GM12865 (cell line): ENCODE results near the gene COL23A1.

Experiments used
- DNase-seq: peaks from one replicate; pipeline ENCODE4 v3.0.0; 2010; ENCODE audit warnings: low read depth
- H3K4me3 ChIP-seq: 2 replicates; pipeline ENCODE4 v1.5.1; 2011; ENCODE audit warnings: mild to moderate bottlenecking, low read depth, low read length, control low read depth
- CTCF ChIP-seq: IDR thresholded peaks from 2 replicates; pipeline ENCODE4 v1.5.1; 2011; ENCODE audit warnings: low read length, control low read depth, low read depth, inconsistent platforms; ENCODE audit not compliant: insufficient read depth; ENCODE audit errors: missing control alignments

The COL23A1 gene

GRCh38 chr5:178386336-178386931 is 203.8 kb downstream of the COL23A1 start:
- H3K4me3 ChIP-seq, result no peak overlapping the region
- DNase-seq, result no peak
- no peak for TF ChIP-seq CTCF

GRCh38 chr5:178385496-178385890 is 204.7 kb downstream of the COL23A1 start:
- no peak for TF ChIP-seq CTCF
- no peak for DNase-seq
- no peak overlapping the region for H3K4me3 ChIP-seq

- TF ChIP-seq CTCF, result no peak
- DNase-seq, result no peak
- H3K4me3 ChIP-seq, result no peak overlapping the region
Measured at GRCh38 chr5:178384816-178385495, 205.2 kb downstream of the COL23A1 start.

GRCh38 chr5:178383919-178384815 is 206.0 kb downstream of the COL23A1 start:
- DNase-seq, result no peak
- no peak for TF ChIP-seq CTCF
- no peak overlapping the region for H3K4me3 ChIP-seq

GRCh38 chr5:178383301-178383918 is 206.8 kb downstream of the COL23A1 start:
- TF ChIP-seq CTCF, result no peak
- DNase-seq, result no peak
- H3K4me3 ChIP-seq, result no peak overlapping the region

- no peak for TF ChIP-seq CTCF
- no peak overlapping the region for H3K4me3 ChIP-seq
- no peak for DNase-seq
Measured at GRCh38 chr5:178382754-178383164, 207.4 kb downstream of the COL23A1 start.
